HepG2 (cell line): ENCODE results near the gene BCAS4. TPM values are rescaled to one million over a fixed set of nuclear protein-coding genes. Genes with fewer than 3 reads are reported as not detected.

Experiments
- ATAC-seq: fragments of 200-7000 bp; cut with Tn5 transposase; 3 replicates; pipeline ENCODE4 v1.9.1; 2020; ENCODE audit warnings: mild to moderate bottlenecking, moderate library complexity
- BruUV-seq: library from RNA; stranded (reverse); fragments of 400-500 nt; replicated peaks from 2 replicates; lab custom pipeline; 2021; lab: Mats Ljungman, UMichigan
- CTCF ChIA-PET: fragments of 300-600 bp; formaldehyde crosslinking; extraction: SDS; loops from one replicate; lab custom pipeline; 2021; ENCODE audit warnings: low total read pairs, inconsistent platforms, low intra/inter-chr PET ratio; lab: Yijun Ruan, JAX
- POLR2A ChIA-PET: fragments of 350-600 bp; sonication (Branson Sonifier 250); formaldehyde crosslinking; loops from one replicate; lab custom pipeline; 2020; ENCODE audit warnings: antibody characterized with exemption, inconsistent platforms; lab: Yijun Ruan, JAX
- DNase-seq: peaks from one replicate; pipeline ENCODE4 v3.0.0-alpha.2; 2015; ENCODE audit warnings: low spot score
- FAIRE-seq: peaks from 3 replicates; lab custom pipeline; 2011; peaks lifted over from hg19 to GRCh38; lab: Jason Lieb, UNC
- H2AFZ ChIP-seq: one replicate; pipeline ENCODE4 v1.6.1; 2011; ENCODE audit warnings: low read length, inconsistent platforms
- H3K27ac ChIP-seq: fragments of 300-600 bp; 3 replicates; pipeline ENCODE4 v1.8.0; 2011; ENCODE audit warnings: mixed run types, mild to moderate bottlenecking, mixed read lengths, low read length, inconsistent platforms; ENCODE audit not compliant: insufficient read depth; ENCODE audit errors: extremely low read length
- H3K27me3 ChIP-seq, 2 experiments: fragments of 200-600 bp in 1 of 2; 2 replicates in 1 of 2; 3 replicates in 1 of 2; pipeline versions ENCODE4 v1.6.0 to v1.8.0; 2011; ENCODE audit warnings: low read length in 2 of 2, mild to moderate bottlenecking in 2 of 2, moderate library complexity in 2 of 2, inconsistent platforms in 1 of 2; ENCODE audit not compliant: insufficient read depth in 2 of 2, control insufficient read depth in 1 of 2
- H3K36me3 ChIP-seq, 2 experiments: fragments of 200-600 bp in 1 of 2; replicated peaks in 1 of 2; 2 replicates in 1 of 2; 3 replicates in 1 of 2; pipeline versions ENCODE4 v1.5.1 to v1.8.0; 2011; ENCODE audit warnings: low read length in 2 of 2, inconsistent platforms in 1 of 2; ENCODE audit not compliant: insufficient read depth in 2 of 2, control insufficient read depth in 1 of 2
- H3K4me1 ChIP-seq: 2 replicates; pipeline ENCODE4 v1.5.1; 2012; ENCODE audit warnings: low read length, inconsistent platforms; ENCODE audit not compliant: insufficient read depth
- H3K4me2 ChIP-seq: 2 replicates; pipeline ENCODE4 v1.6.0; 2011; ENCODE audit warnings: low read depth, low read length, inconsistent platforms
- H3K4me3 ChIP-seq, 3 experiments: fragments of 200-600 bp in 1 of 3; sonication (generic), shearing (Covaris generic) in 1 of 3; replicated peaks in 1 of 3; 2 replicates each; pipeline ENCODE4 v1.5.1; 2011 to 2016; ENCODE audit warnings: low read length in 3 of 3, inconsistent platforms in 2 of 3, low read depth in 2 of 3, mild to moderate bottlenecking in 2 of 3, control low read depth in 1 of 3, mixed read lengths in 1 of 3; ENCODE audit not compliant: insufficient read depth in 1 of 3
- H3K79me2 ChIP-seq: one replicate; pipeline ENCODE4 v1.6.1; 2011; ENCODE audit warnings: low read length, inconsistent platforms; ENCODE audit not compliant: insufficient read depth
- H3K9ac ChIP-seq: 2 replicates; pipeline ENCODE4 v1.6.0; 2011; ENCODE audit warnings: mild to moderate bottlenecking, low read depth, low read length, inconsistent platforms; ENCODE audit not compliant: insufficient read depth
- H3K9me3 ChIP-seq: 2 replicates; pipeline ENCODE4 v1.5.1; 2012; ENCODE audit warnings: mild to moderate bottlenecking, low read length
- H4K20me1 ChIP-seq: 2 replicates; pipeline ENCODE4 v1.6.0; 2011; ENCODE audit warnings: inconsistent platforms, mild to moderate bottlenecking, low read length, moderate library complexity; ENCODE audit not compliant: insufficient read depth
- CBX2 ChIP-seq, 2 experiments: fragments of 200-600 bp in 1 of 2; sonication (generic); formaldehyde crosslinking in 1 of 2; IDR thresholded peaks; 2 replicates each; pipeline versions ENCODE4 v1.7.0 to v1.8.1; 2018 to 2022; ENCODE audit warnings: low read depth in 2 of 2, low read length in 1 of 2, mild to moderate bottlenecking in 1 of 2, missing genetic modification reagents in 1 of 2
- FOSL2 ChIP-seq: sonication (generic); formaldehyde crosslinking; IDR thresholded peaks from 2 replicates; pipeline ENCODE4 v1.4.0; 2020; ENCODE audit warnings: missing genetic modification reagents
- MIXL1 ChIP-seq: IDR thresholded peaks from 2 replicates; pipeline ENCODE4 v1.6.1; 2016
- NFE2L2 ChIP-seq: fragments of 150-350 bp; IDR thresholded peaks from 2 replicates; pipeline ENCODE4 v1.6.1; 2014; ENCODE audit warnings: low read length
- NONO ChIP-seq, 2 experiments: fragments of 450-650 bp in 1 of 2; sonication (generic) in 1 of 2; formaldehyde crosslinking in 1 of 2; IDR thresholded peaks in 1 of 2; conservative IDR thresholded peaks in 1 of 2; 2 replicates each; pipeline versions ENCODE4 v1.6.1 to v1.8.0; 2017 to 2022; ENCODE audit warnings: mild to moderate bottlenecking in 1 of 2, missing genetic modification reagents in 1 of 2, moderate library complexity in 1 of 2
- SMAD1 ChIP-seq: sonication (generic); formaldehyde crosslinking; IDR thresholded peaks from 2 replicates; pipeline ENCODE4 v1.4.0; 2020; ENCODE audit warnings: missing genetic modification reagents, low read depth, mild to moderate bottlenecking, borderline replicate concordance
- SNRNP70 ChIP-seq: fragments of 200-400 bp; formaldehyde crosslinking; IDR thresholded peaks from 2 replicates; pipeline ENCODE4 v1.6.1; 2017; ENCODE audit warnings: mild to moderate bottlenecking, low read depth, low read length, moderate library complexity
- TFE3 ChIP-seq: IDR thresholded peaks from 2 replicates; pipeline ENCODE4 v1.6.1; 2016
- ZFP90 ChIP-seq: sonication (generic); formaldehyde crosslinking; IDR thresholded peaks from 2 replicates; pipeline ENCODE4 v1.8.0; 2022; ENCODE audit warnings: missing genetic modification reagents, mild to moderate bottlenecking, inconsistent platforms, borderline replicate concordance
- ZNF101 ChIP-seq: sonication (generic); formaldehyde crosslinking; IDR thresholded peaks from 2 replicates; pipeline ENCODE4 v1.4.0; 2020; ENCODE audit warnings: mild to moderate bottlenecking, low read depth, missing genetic modification reagents, borderline replicate concordance
- ZNF205 ChIP-seq: IDR thresholded peaks from 2 replicates; pipeline ENCODE4 v1.6.1; 2018; ENCODE audit warnings: missing biosample characterization, missing genetic modification reagents
- ZNF629 ChIP-seq: sonication (generic); formaldehyde crosslinking; conservative IDR thresholded peaks from 2 replicates; pipeline ENCODE4 v1.5.0; 2020; ENCODE audit warnings: missing genetic modification reagents
- ZSCAN22 ChIP-seq: sonication (generic); formaldehyde crosslinking; IDR thresholded peaks from 2 replicates; pipeline ENCODE4 v1.4.0; 2020; ENCODE audit warnings: mild to moderate bottlenecking, missing genetic modification reagents
- WGBS: methylation state at CpG from one replicate; pipeline ENCODE4 v1.1.6; 2017; ENCODE audit warnings: low lambda C conversion rate; 5-methylcytosine and 5-hydroxymethylcytosine counted together
- in situ Hi-C: cut with HindIII; loops from 2 replicates; pipeline ENCODE4 v1.10.0; 2017; ENCODE audit warnings: low pct_unique_long_range_greater_than_20kb; ENCODE audit not compliant: extremely low pct_ligation_motif_present
- intact Hi-C: fragments of 100-400 bp; cut with micrococcal nuclease; formaldehyde crosslinking; loops from one replicate; pipeline ENCODE4 v1.10.0; 2022; ENCODE audit not compliant: unreplicated experiment
- polyA plus RNA-seq, 8 experiments: library from polyadenylated mRNA; depleted of rRNA in 3 of 8; stranded (reverse) in 7 of 8; unstranded in 1 of 8; fragments of >200 nt; fragmentation: Illumina TruSeq in 4 of 8; extraction: Trizol in 4 of 8; gene quantifications; 2 replicates each; pipeline versions ENCODE4 v1.2.1 to v1.2.3, GENCODE V29; 2011 to 2016; ENCODE audit warnings: low read depth in 4 of 8, missing spikeins in 1 of 8, mixed read lengths in 1 of 8; ENCODE audit not compliant: insufficient read depth in 1 of 8
- total RNA-seq, 5 experiments: library from RNA; depleted of rRNA; stranded (reverse); fragments of >200 nt; fragmentation: Illumina TruSeq; extraction: Trizol; gene quantifications; 2 replicates each; pipeline ENCODE4 v1.2.3, GENCODE V29; 2016; ENCODE audit warnings: low read depth in 1 of 5
- TF ChIP-seq, protein P1 (sequence below): sonication (generic); formaldehyde crosslinking; IDR thresholded peaks from 2 replicates; pipeline ENCODE4 v1.8.0; 2022; ENCODE audit warnings: missing genetic modification reagents, mild to moderate bottlenecking, moderate library complexity, borderline replicate concordance
- TF ChIP-seq, protein P2 (sequence below): sonication (generic); formaldehyde crosslinking; IDR thresholded peaks from 2 replicates; pipeline ENCODE4 v1.4.0; 2020; ENCODE audit warnings: missing genetic modification reagents

Gene BCAS4
- total and polyA plus RNA-seq, 2 of the 13 experiments (the other 11 are each of a cell fraction or from before 2014, with no cell fraction given): 7.2 to 8.0 TPM

- CTCF ChIA-PET: no interaction called here
Measured at GRCh38 chr20:50844430-50845100, 49.7 kb downstream of the BCAS4 start.

More at GRCh38 chr20:50844430-50845100, 49.7 kb downstream of the BCAS4 start:
- no peak overlapping the region for H3K27ac ChIP-seq
- no peaks in the 10 kb centered on the region for H3K36me3 ChIP-seq
- no peaks in the 10 kb centered on the region for H4K20me1 ChIP-seq
- peak; percentile 25 for DNase-seq
- no peaks in the 10 kb centered on the region for H3K27me3 ChIP-seq
- H3K9ac ChIP-seq: no peak overlapping the region
- no TSS peak for BruUV-seq
- no peaks in the 10 kb centered on the region for H3K9me3 ChIP-seq
- in situ Hi-C loops: no loop called here
- no peak overlapping the region for H2AFZ ChIP-seq
- FAIRE-seq: no peak
- TF ChIP-seq, protein P1, sequence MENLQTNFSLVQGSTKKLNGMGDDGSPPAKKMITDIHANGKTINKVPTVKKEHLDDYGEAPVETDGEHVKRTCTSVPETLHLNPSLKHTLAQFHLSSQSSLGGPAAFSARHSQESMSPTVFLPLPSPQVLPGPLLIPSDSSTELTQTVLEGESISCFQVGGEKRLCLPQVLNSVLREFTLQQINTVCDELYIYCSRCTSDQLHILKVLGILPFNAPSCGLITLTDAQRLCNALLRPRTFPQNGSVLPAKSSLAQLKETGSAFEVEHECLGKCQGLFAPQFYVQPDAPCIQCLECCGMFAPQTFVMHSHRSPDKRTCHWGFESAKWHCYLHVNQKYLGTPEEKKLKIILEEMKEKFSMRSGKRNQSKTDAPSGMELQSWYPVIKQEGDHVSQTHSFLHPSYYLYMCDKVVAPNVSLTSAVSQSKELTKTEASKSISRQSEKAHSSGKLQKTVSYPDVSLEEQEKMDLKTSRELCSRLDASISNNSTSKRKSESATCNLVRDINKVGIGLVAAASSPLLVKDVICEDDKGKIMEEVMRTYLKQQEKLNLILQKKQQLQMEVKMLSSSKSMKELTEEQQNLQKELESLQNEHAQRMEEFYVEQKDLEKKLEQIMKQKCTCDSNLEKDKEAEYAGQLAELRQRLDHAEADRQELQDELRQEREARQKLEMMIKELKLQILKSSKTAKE (CRISPR knock-in tag): no peak
- TF ChIP-seq, protein P2, sequence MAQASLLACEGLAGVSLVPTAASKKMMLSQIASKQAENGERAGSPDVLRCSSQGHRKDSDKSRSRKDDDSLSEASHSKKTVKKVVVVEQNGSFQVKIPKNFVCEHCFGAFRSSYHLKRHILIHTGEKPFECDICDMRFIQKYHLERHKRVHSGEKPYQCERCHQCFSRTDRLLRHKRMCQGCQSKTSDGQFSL (CRISPR knock-in tag): no peak
- TF ChIP-seq SMAD1 (CRISPR knock-in tag) (no peak), NONO (IDR thresholded peaks at IDR 0.05) (no peak), NONO (CRISPR knock-in tag; conservative IDR thresholded peaks at IDR 0.05) (no peak), ZNF629 (0 out of 2 replicates have a peak, but pooled peaks have one; percentile 15), ZSCAN22 (no peak), ZNF205 (CRISPR knock-in tag) (no peak), TFE3 (CRISPR knock-in tag) (no peak), FOSL2 (CRISPR knock-in tag) (peak; percentile 29; the same call in 1 of the 2 replicates), MIXL1 (CRISPR knock-in tag) (no peak), ZFP90 (CRISPR knock-in tag) (no peak), NFE2L2 (no peak), CBX2 (IDR thresholded peaks at IDR 0.05; ENCODE audit: low read depth, low read length) (no peak), CBX2 (CRISPR knock-in tag; IDR thresholded peaks at IDR 0.05; ENCODE audit: low read depth) (no peak), SNRNP70 (no peak), ZNF101 (CRISPR knock-in tag) (no peak)
- no peak overlapping the region for H3K4me2 ChIP-seq
- no peak for ATAC-seq
- H3K4me1 ChIP-seq: peaks cover 20% of the 10 kb centered on the region
- POLR2A ChIA-PET: interaction anchor here (0.6 kb wide), 1 partner anchor 37 kb away, joined by 3 read pairs; no protein-coding TSS in a partner anchor
- H3K4me3 ChIP-seq: no peak overlapping the region
- WGBS: 89% methylated on average over 7 of the region's 9 CpGs
- intact Hi-C loops: no loop called here
- H3K79me2 ChIP-seq: no peaks in the 10 kb centered on the region
